PC-3 (cell line): Measurements from ENCODE around the gene SLC43A2. TPM values are rescaled to one million over a fixed set of nuclear protein-coding genes. Genes with fewer than 3 reads are reported as not detected.

Experiments used
- ATAC-seq: fragments of 200-7000 bp; cut with Tn5 transposase; 2 replicates; pipeline ENCODE4 v1.9.1; 2020; ENCODE audit warnings: mild to moderate bottlenecking, moderate library complexity
- BruUV-seq: library from RNA; stranded (reverse); fragments of 400-500 nt; replicated peaks from 2 replicates; lab custom pipeline; 2021; lab: Mats Ljungman, UMichigan
- CTCF ChIA-PET: fragments of 300-600 bp; sonication (Branson Sonifier 250); formaldehyde crosslinking; loops from one replicate; lab custom pipeline; 2022; ENCODE audit warnings: antibody characterized with exemption; lab: Charles Lee
- POLR2A ChIA-PET: fragments of 300-600 bp; sonication (Branson Sonifier 250); formaldehyde crosslinking; loops from one replicate; lab custom pipeline; 2022; ENCODE audit warnings: antibody characterized with exemption; ENCODE audit not compliant: unreplicated experiment; lab: Charles Lee
- DNase-seq: peaks from one replicate; pipeline ENCODE4 v3.0.0-alpha.2; 2015
- H2AFZ ChIP-seq: fragments of 300-600 bp; sonication (generic); 2 replicates; pipeline ENCODE4 v1.6.0; 2016; ENCODE audit warnings: antibody characterized with exemption, low read length
- H3F3A ChIP-seq: fragments of 300-600 bp; sonication (generic); one replicate; pipeline ENCODE4 v1.6.0; 2017; ENCODE audit warnings: antibody characterized with exemption, low read length, control low read depth, mild to moderate bottlenecking; ENCODE audit not compliant: unreplicated experiment
- H3K27ac ChIP-seq: fragments of 300-600 bp; sonication (generic); 2 replicates; pipeline ENCODE4 v1.5.1; 2016; ENCODE audit warnings: mild to moderate bottlenecking, low read length
- H3K27me3 ChIP-seq: fragments of 300-600 bp; sonication (generic); 2 replicates; pipeline ENCODE4 v1.6.1; 2016; ENCODE audit warnings: low read length, mixed read lengths
- H3K36me3 ChIP-seq: fragments of 300-600 bp; sonication (generic); 2 replicates; pipeline ENCODE4 v1.6.1; 2016; ENCODE audit warnings: low read depth, mixed run types, low read length, mixed read lengths
- H3K4me1 ChIP-seq: fragments of 300-600 bp; sonication (generic); 2 replicates; pipeline ENCODE4 v1.5.1; 2016; ENCODE audit warnings: low read length; ENCODE audit not compliant: insufficient read depth
- H3K4me2 ChIP-seq: fragments of 300-600 bp; sonication (generic); 2 replicates; pipeline ENCODE4 v1.6.0; 2016; ENCODE audit warnings: low read length
- H3K4me3 ChIP-seq: fragments of 300-600 bp; sonication (generic); 2 replicates; pipeline ENCODE4 v1.5.1; 2016; ENCODE audit warnings: mild to moderate bottlenecking, low read length, mixed read lengths
- H3K79me2 ChIP-seq: fragments of 300-600 bp; sonication (generic); 2 replicates; pipeline ENCODE4 v1.6.1; 2017; ENCODE audit warnings: low read length, mixed read lengths
- H3K9ac ChIP-seq: fragments of 300-600 bp; sonication (generic); 2 replicates; pipeline ENCODE4 v1.6.0; 2016; ENCODE audit warnings: mild to moderate bottlenecking, low read length
- H3K9me2 ChIP-seq: fragments of 300-600 bp; sonication (generic); replicated peaks from 2 replicates; pipeline ENCODE4 v1.6.1; 2016; ENCODE audit warnings: mixed run types, low read length, mixed read lengths
- H3K9me3 ChIP-seq: fragments of 300-600 bp; sonication (generic); 2 replicates; pipeline ENCODE4 v1.6.1; 2016; ENCODE audit warnings: low read length, mixed read lengths
- H4K20me1 ChIP-seq: fragments of 300-600 bp; sonication (generic); 2 replicates; pipeline ENCODE4 v1.6.1; 2016; ENCODE audit warnings: low read length, mixed read lengths
- CTCF ChIP-seq: fragments of 300-600 bp; sonication (generic); conservative IDR thresholded peaks from 2 replicates; pipeline ENCODE4 v1.5.1; 2017; ENCODE audit warnings: antibody characterized with exemption, low read depth, mild to moderate bottlenecking, low read length
- EZH2 ChIP-seq: fragments of 300-600 bp; sonication (generic); IDR thresholded peaks from one replicate; pipeline ENCODE4 v1.6.1; 2017; ENCODE audit warnings: antibody characterized with exemption, mild to moderate bottlenecking, low read length; ENCODE audit not compliant: unreplicated experiment
- EZH2phosphoT487 ChIP-seq: fragments of 300-600 bp; sonication (generic); IDR thresholded peaks from 2 replicates; pipeline ENCODE4 v1.6.1; 2018; ENCODE audit warnings: mild to moderate bottlenecking, antibody characterized with exemption, low read length, borderline replicate concordance
- intact Hi-C: fragments of 100-400 bp; cut with micrococcal nuclease; formaldehyde crosslinking; loops from 2 replicates; pipeline ENCODE4 v1.9.0; 2023
- total RNA-seq: library from RNA; depleted of rRNA; stranded (reverse); fragments of >200 nt; gene quantifications from 2 replicates; pipeline ENCODE4 v1.2.3, GENCODE V29; 2014

SLC43A2 gene
- total RNA-seq, 1 experiment from 2014 or later: 6.2 TPM

GRCh38 chr17:1611715-1612114 is 16.9 kb downstream of the SLC43A2 start:
- DNase-seq (no peak), ATAC-seq (no peak)
- Histone ChIP-seq H4K20me1 (no peaks in the 10 kb centered on the region), H3K79me2 (no peaks in the 10 kb centered on the region), H3K9me3 (no peaks in the 10 kb centered on the region), H3K9ac (no peak overlapping the region), H3K27ac (no peak overlapping the region), H3K9me2 (no peaks in the 10 kb centered on the region), H3K27me3 (no peaks in the 10 kb centered on the region), H3K4me3 (no peak overlapping the region), H2AFZ (no peak overlapping the region), H3K36me3 (no peaks in the 10 kb centered on the region), H3F3A (no peaks in the 10 kb centered on the region), H3K4me2 (no peak overlapping the region), H3K4me1 (no peaks in the 10 kb centered on the region)
- no TSS peak for BruUV-seq
- POLR2A ChIA-PET: no interaction called here
- CTCF ChIA-PET: no interaction called here
- TF ChIP-seq EZH2 (no peak), EZH2phosphoT487 (no peak), CTCF (no peak)
- intact Hi-C loops: no loop called here

- Histone ChIP-seq H3K9ac (no peak overlapping the region), H3K4me2 (no peak overlapping the region), H3K4me3 (no peak overlapping the region), H3K9me3 (no peaks in the 10 kb centered on the region), H3K27ac (no peak overlapping the region), H3K4me1 (no peaks in the 10 kb centered on the region), H4K20me1 (no peaks in the 10 kb centered on the region), H3F3A (no peaks in the 10 kb centered on the region), H3K27me3 (no peaks in the 10 kb centered on the region), H3K36me3 (no peaks in the 10 kb centered on the region), H3K79me2 (no peaks in the 10 kb centered on the region), H3K9me2 (no peaks in the 10 kb centered on the region), H2AFZ (no peak overlapping the region)
- intact Hi-C loops: no loop called here
- BruUV-seq: no TSS peak
- no peak for DNase-seq
- ChIA-PET CTCF (interaction anchor here (0.6 kb wide), 1 partner anchor 854 kb away, joined by 3 read pairs; no protein-coding TSS in a partner anchor), POLR2A (no interaction called here)
- ATAC-seq: peak; percentile 64
- no peak for TF ChIP-seq EZH2phosphoT487
Observed at GRCh38 chr17:1608676-1609075, 20.0 kb downstream of the SLC43A2 start.

GRCh38 chr17:1607971-1608320 is 20.7 kb downstream of the SLC43A2 start:
- no peaks in the 10 kb centered on the region for H3K4me1 ChIP-seq
- H2AFZ ChIP-seq: no peak overlapping the region
- H3K27ac ChIP-seq: no peak overlapping the region
- H3K27me3 ChIP-seq: no peaks in the 10 kb centered on the region
- H3K4me2 ChIP-seq: no peak overlapping the region
- no peak for DNase-seq
- intact Hi-C loops: no loop called here
- no peaks in the 10 kb centered on the region for H3K36me3 ChIP-seq
- no peak overlapping the region for H3K4me3 ChIP-seq
- no TSS peak for BruUV-seq
- POLR2A ChIA-PET: interaction anchor here (0.6 kb wide), 1 partner anchor 23 kb away, joined by 16 read pairs; no protein-coding TSS in a partner anchor
- H3K9me3 ChIP-seq: no peaks in the 10 kb centered on the region
- H3K79me2 ChIP-seq: no peaks in the 10 kb centered on the region
- TF ChIP-seq EZH2 (no peak), CTCF (no peak), EZH2phosphoT487 (no peak)
- CTCF ChIA-PET: interaction anchor here (0.6 kb wide), 1 partner anchor 853 kb away, joined by 3 read pairs; no protein-coding TSS in a partner anchor
- no peaks in the 10 kb centered on the region for H4K20me1 ChIP-seq
- ATAC-seq: no peak
- no peaks in the 10 kb centered on the region for H3F3A ChIP-seq
- H3K9me2 ChIP-seq: no peaks in the 10 kb centered on the region
- H3K9ac ChIP-seq: no peak overlapping the region
